H9 (cell line): Measurements from ENCODE around the gene LDLRAD4. TPM values are rescaled to one million over a fixed set of nuclear protein-coding genes. Genes with fewer than 3 reads are reported as not detected.
A peak's percentile ranks its signal among the peaks of the same experiment; 100 is the strongest.

Experiments used
- DNase-seq: peaks from one replicate; pipeline ENCODE4 v3.0.0-alpha.2; 2017
- H2AFZ ChIP-seq: one replicate; pipeline ENCODE4 v1.6.1; 2013; ENCODE audit warnings: mild to moderate bottlenecking, low read length, control low read depth, moderate library complexity
- H2AK5ac ChIP-seq: 2 replicates; pipeline ENCODE4 v1.6.1; 2013; ENCODE audit warnings: low read length, control low read depth, mixed read lengths; ENCODE audit not compliant: insufficient read length
- H2BK120ac ChIP-seq: one replicate; pipeline ENCODE4 v1.6.1; 2013; ENCODE audit warnings: low read depth, mild to moderate bottlenecking, low read length, control low read depth, inconsistent platforms; ENCODE audit not compliant: poor library complexity, severe bottlenecking
- H2BK12ac ChIP-seq: 2 replicates; pipeline ENCODE4 v1.6.1; 2013; ENCODE audit warnings: low read length, control low read depth, mixed read lengths, low read depth; ENCODE audit not compliant: insufficient read length
- H2BK15ac ChIP-seq: 2 replicates; pipeline ENCODE4 v1.6.1; 2013; ENCODE audit warnings: low read depth, low read length, control low read depth
- H2BK20ac ChIP-seq: one replicate; pipeline ENCODE4 v1.6.1; 2013; ENCODE audit warnings: low read depth, mild to moderate bottlenecking, low read length, control low read depth, inconsistent platforms; ENCODE audit not compliant: poor library complexity, severe bottlenecking
- H2BK5ac ChIP-seq: 2 replicates; pipeline ENCODE4 v1.6.1; 2013; ENCODE audit warnings: low read length, control low read depth, mixed read lengths; ENCODE audit not compliant: insufficient read length
- H3K14ac ChIP-seq: 2 replicates; pipeline ENCODE4 v1.6.1; 2013; ENCODE audit warnings: low read length, control low read depth; ENCODE audit not compliant: insufficient read depth
- H3K18ac ChIP-seq: 2 replicates; pipeline ENCODE4 v1.6.1; 2013; ENCODE audit warnings: low read depth, mild to moderate bottlenecking, mixed read lengths, low read length, control low read depth; ENCODE audit not compliant: insufficient read length
- H3K23ac ChIP-seq: 2 replicates; pipeline ENCODE4 v1.6.1; 2013; ENCODE audit warnings: low read length, control low read depth, mixed read lengths, low read depth; ENCODE audit not compliant: insufficient read length
- H3K23me2 ChIP-seq: 2 replicates; pipeline ENCODE4 v1.6.1; 2013; ENCODE audit warnings: low read depth, mild to moderate bottlenecking, mixed read lengths, low read length, control low read depth; ENCODE audit not compliant: insufficient read length, poor library complexity, severe bottlenecking
- H3K27ac ChIP-seq: 2 replicates; pipeline ENCODE4 v1.5.1; 2013; ENCODE audit warnings: low read length, control low read depth, mixed read lengths, low read depth; ENCODE audit not compliant: insufficient read length
- H3K27me3 ChIP-seq: 2 replicates; pipeline ENCODE4 v1.6.1; 2013; ENCODE audit warnings: low read length, control low read depth, inconsistent platforms; ENCODE audit not compliant: insufficient read depth
- H3K4ac ChIP-seq: 2 replicates; pipeline ENCODE4 v1.6.1; 2013; ENCODE audit warnings: low read depth, mild to moderate bottlenecking, control low read depth, inconsistent platforms, low read length, moderate library complexity
- H3K4me1 ChIP-seq: 2 replicates; pipeline ENCODE4 v1.6.1; 2013; ENCODE audit warnings: low read length, control low read depth, inconsistent platforms; ENCODE audit not compliant: insufficient read depth
- H3K4me2 ChIP-seq: 2 replicates; pipeline ENCODE4 v1.6.1; 2013; ENCODE audit warnings: low read length, control low read depth, mixed read lengths; ENCODE audit not compliant: insufficient read length, insufficient read depth
- H3K56ac ChIP-seq: 2 replicates; pipeline ENCODE4 v1.6.1; 2013; ENCODE audit warnings: low read depth, mild to moderate bottlenecking, mixed read lengths, low read length, control low read depth; ENCODE audit not compliant: insufficient read length
- H3K79me1 ChIP-seq: 2 replicates; pipeline ENCODE4 v1.6.1; 2013; ENCODE audit warnings: low read depth, mild to moderate bottlenecking, moderate library complexity, low read length, control low read depth, inconsistent platforms; ENCODE audit not compliant: insufficient read depth, poor library complexity, severe bottlenecking
- H3K79me2 ChIP-seq: 2 replicates; pipeline ENCODE4 v1.6.1; 2013; ENCODE audit warnings: low read length, control low read depth, inconsistent platforms; ENCODE audit not compliant: insufficient read depth
- H3K9ac ChIP-seq: 2 replicates; pipeline ENCODE4 v1.6.1; 2013; ENCODE audit warnings: low read length, control low read depth, mixed read lengths; ENCODE audit not compliant: insufficient read length; ENCODE audit errors: extremely low read depth
- H3K9me3 ChIP-seq: one replicate; pipeline ENCODE4 v1.6.1; 2013; ENCODE audit warnings: low read depth, low read length, inconsistent platforms; ENCODE audit not compliant: control insufficient read depth
- H3T11ph ChIP-seq: one replicate; pipeline ENCODE4 v1.6.1; 2013; ENCODE audit warnings: mild to moderate bottlenecking, low read length, control low read depth, inconsistent platforms
- H4K20me1 ChIP-seq: one replicate; pipeline ENCODE4 v1.6.1; 2013; ENCODE audit not compliant: control insufficient read depth, insufficient read length, insufficient read depth
- H4K5ac ChIP-seq: 2 replicates; pipeline ENCODE4 v1.6.1; 2013; ENCODE audit warnings: low read depth, mild to moderate bottlenecking, mixed read lengths, low read length, control low read depth; ENCODE audit not compliant: insufficient read length
- H4K8ac ChIP-seq: replicated peaks from 2 replicates; pipeline ENCODE4 v1.6.1; 2013; ENCODE audit warnings: low read length, control low read depth, mixed read lengths, low read depth; ENCODE audit not compliant: insufficient read length
- H4K91ac ChIP-seq: 2 replicates; pipeline ENCODE4 v1.6.1; 2013; ENCODE audit warnings: low read depth, mild to moderate bottlenecking, moderate library complexity, mixed read lengths, low read length, control low read depth; ENCODE audit not compliant: insufficient read length
- H3K27ac Mint-ChIP-seq, 3 experiments: 2 replicates in 2 of 3; 3 replicates in 1 of 3; pipeline ENCODE4 v1.8.0; 2020 to 2021; ENCODE audit warnings: mixed read lengths in 3 of 3, mild to moderate bottlenecking in 1 of 3, moderate library complexity in 1 of 3
- H3K27me3 Mint-ChIP-seq: 2 replicates; pipeline ENCODE4 v1.8.0; 2021; ENCODE audit warnings: low read depth, mild to moderate bottlenecking, moderate library complexity, mixed read lengths
- H3K36me3 Mint-ChIP-seq, 3 experiments: 2 replicates in 2 of 3; 3 replicates in 1 of 3; pipeline ENCODE4 v1.8.0; 2020 to 2021; ENCODE audit warnings: low read depth in 3 of 3, mixed read lengths in 3 of 3; ENCODE audit not compliant: insufficient read depth in 1 of 3
- H3K4me1 Mint-ChIP-seq, 2 experiments: 2 replicates each; pipeline ENCODE4 v1.8.0; 2020; ENCODE audit warnings: mixed read lengths in 2 of 2
- H3K4me3 Mint-ChIP-seq, 2 experiments: 2 replicates in 1 of 2; 3 replicates in 1 of 2; pipeline ENCODE4 v1.8.0; 2020 to 2021; ENCODE audit warnings: mild to moderate bottlenecking in 2 of 2, mixed read lengths in 2 of 2, moderate library complexity in 1 of 2
- H3K9me3 Mint-ChIP-seq, 2 experiments: 2 replicates in 1 of 2; 3 replicates in 1 of 2; pipeline ENCODE4 v1.8.0; 2020; ENCODE audit warnings: mild to moderate bottlenecking in 2 of 2, mixed read lengths in 2 of 2, moderate library complexity in 1 of 2
- CTCF ChIP-seq: fragments of 200-600 bp; sonication (generic); conservative IDR thresholded peaks from 3 replicates; pipeline ENCODE4 v1.8.0; 2021; ENCODE audit warnings: antibody characterized with exemption, mild to moderate bottlenecking
- WGBS: extraction: QIAGEN DNeasy Blood & Tissue Kit; methylation state at CpG from one replicate; pipeline ENCODE4 v1.1.7; 2013; ENCODE audit warnings: missing lambda C conversion rate, low lambda C conversion rate, mixed read lengths; ENCODE audit not compliant: insufficient read length; ENCODE audit errors: extremely low coverage; 5-methylcytosine and 5-hydroxymethylcytosine counted together
- total RNA-seq: library from RNA; stranded (reverse); gene quantifications from 2 replicates; pipeline ENCODE4 v1.2.1, GENCODE V29; 2021

LDLRAD4 gene
- total RNA-seq, 1 experiment from 2014 or later, result 3.9 TPM

- Mint-ChIP-seq H3K27me3 (no peaks in the 10 kb centered on the region; the same call in 1 of the 2 replicates), H3K4me1 (peaks cover 8 to 11% of the 10 kb centered on the region in 2 experiments), H3K9me3 (peaks cover 2 to 5% of the 10 kb centered on the region in 2 experiments; a peak in 3 of 5 replicates), H3K36me3 (no peaks in the 10 kb centered on the region; a peak in 1 of 7 replicates), H3K4me3 (no peak overlapping the region), H3K27ac (peak overlapping the region in 1 of 3 experiments; percentile 44; a peak in 1 of 7 replicates)
- H3K79me2 ChIP-seq, result no peaks in the 10 kb centered on the region
- H3K4ac ChIP-seq, result no peak overlapping the region
- no peak overlapping the region for H2BK5ac ChIP-seq
- H4K5ac ChIP-seq, result no peak overlapping the region
- no peak overlapping the region for H2BK15ac ChIP-seq
- H3T11ph ChIP-seq, result no peak overlapping the region
- H3K9ac ChIP-seq, result no peak overlapping the region
- H3K27ac ChIP-seq, result no peak overlapping the region
- no peaks in the 10 kb centered on the region for H3K79me1 ChIP-seq
- no peak overlapping the region for H2BK120ac ChIP-seq
- no peaks in the 10 kb centered on the region for H4K20me1 ChIP-seq
- no peak for TF ChIP-seq CTCF
- H2AK5ac ChIP-seq, result no peak overlapping the region
- H4K8ac ChIP-seq, result no peak overlapping the region
- H4K91ac ChIP-seq, result no peak overlapping the region
- WGBS, result no CpG with 5 or more reads among the region's 8 CpGs
- no peak for DNase-seq
- no peak overlapping the region for H3K14ac ChIP-seq
- H3K9me3 ChIP-seq, result no peaks in the 10 kb centered on the region
- H3K56ac ChIP-seq, result no peak overlapping the region
- H3K18ac ChIP-seq, result no peak overlapping the region
- no peak overlapping the region for H3K4me2 ChIP-seq
- no peak overlapping the region for H2BK12ac ChIP-seq
- H3K23ac ChIP-seq, result no peak overlapping the region
- H3K27me3 ChIP-seq, result no peaks in the 10 kb centered on the region
- H3K4me1 ChIP-seq, result no peaks in the 10 kb centered on the region
- no peak overlapping the region for H2AFZ ChIP-seq
- H2BK20ac ChIP-seq, result no peak overlapping the region
- no peaks in the 10 kb centered on the region for H3K23me2 ChIP-seq
Measured at GRCh38 chr18:13627639-13628038, 409.1 kb downstream of the LDLRAD4 start.
